Esophagus squamous epithelium (tissue), 4 donors: ENCODE data around the gene IL11RA.

Experiments used
- POLR2A ChIP-seq, 4 donors: fragments of 450-650 bp; IDR thresholded peaks; one replicate each; pipeline ENCODE4 v1.6.1; 2017; ENCODE audit warnings: antibody characterized with exemption in 4 of 4, mild to moderate bottlenecking in 4 of 4, moderate library complexity in 3 of 4
- TF ChIP-seq, protein P1 (sequence below), 6 experiments: fragments of 450-650 bp in 4 of 6; fragments of 200-600 bp in 2 of 6; sonication (generic) in 2 of 6; IDR thresholded peaks; one replicate each; pipeline ENCODE4 v1.5.1; 2016 to 2019; ENCODE audit warnings: antibody characterized with exemption in 6 of 6, mild to moderate bottlenecking in 4 of 6, moderate library complexity in 4 of 6

- TF ChIP-seq, protein P1, sequence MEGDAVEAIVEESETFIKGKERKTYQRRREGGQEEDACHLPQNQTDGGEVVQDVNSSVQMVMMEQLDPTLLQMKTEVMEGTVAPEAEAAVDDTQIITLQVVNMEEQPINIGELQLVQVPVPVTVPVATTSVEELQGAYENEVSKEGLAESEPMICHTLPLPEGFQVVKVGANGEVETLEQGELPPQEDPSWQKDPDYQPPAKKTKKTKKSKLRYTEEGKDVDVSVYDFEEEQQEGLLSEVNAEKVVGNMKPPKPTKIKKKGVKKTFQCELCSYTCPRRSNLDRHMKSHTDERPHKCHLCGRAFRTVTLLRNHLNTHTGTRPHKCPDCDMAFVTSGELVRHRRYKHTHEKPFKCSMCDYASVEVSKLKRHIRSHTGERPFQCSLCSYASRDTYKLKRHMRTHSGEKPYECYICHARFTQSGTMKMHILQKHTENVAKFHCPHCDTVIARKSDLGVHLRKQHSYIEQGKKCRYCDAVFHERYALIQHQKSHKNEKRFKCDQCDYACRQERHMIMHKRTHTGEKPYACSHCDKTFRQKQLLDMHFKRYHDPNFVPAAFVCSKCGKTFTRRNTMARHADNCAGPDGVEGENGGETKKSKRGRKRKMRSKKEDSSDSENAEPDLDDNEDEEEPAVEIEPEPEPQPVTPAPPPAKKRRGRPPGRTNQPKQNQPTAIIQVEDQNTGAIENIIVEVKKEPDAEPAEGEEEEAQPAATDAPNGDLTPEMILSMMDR (IDR thresholded peaks at IDR 0.05) = no peak
- TF ChIP-seq POLR2A (IDR thresholded peaks at IDR 0.05) = no peak
Observed at GRCh38 chr9:34634551-34635248, 17.3 kb upstream of the IL11RA start.
